DOHH2 (cell line): ENCODE data around the gene OR2J1.

ENCODE experiments used
- EZH2phosphoT487 ChIP-seq: fragments of 200-600 bp; sonication (generic); IDR thresholded peaks from 2 replicates; pipeline ENCODE4 v1.6.1; 2017; ENCODE audit warnings: borderline replicate concordance, mild to moderate bottlenecking, antibody characterized with exemption, low read length, moderate library complexity, mixed read lengths
- TF ChIP-seq, protein P1 (sequence below): fragments of 200-600 bp; sonication (generic); IDR thresholded peaks from one replicate; pipeline ENCODE4 v1.5.1; 2014; ENCODE audit warnings: antibody characterized with exemption, mild to moderate bottlenecking, low read depth, low read length; ENCODE audit not compliant: poor library complexity, severe bottlenecking

DNA sequence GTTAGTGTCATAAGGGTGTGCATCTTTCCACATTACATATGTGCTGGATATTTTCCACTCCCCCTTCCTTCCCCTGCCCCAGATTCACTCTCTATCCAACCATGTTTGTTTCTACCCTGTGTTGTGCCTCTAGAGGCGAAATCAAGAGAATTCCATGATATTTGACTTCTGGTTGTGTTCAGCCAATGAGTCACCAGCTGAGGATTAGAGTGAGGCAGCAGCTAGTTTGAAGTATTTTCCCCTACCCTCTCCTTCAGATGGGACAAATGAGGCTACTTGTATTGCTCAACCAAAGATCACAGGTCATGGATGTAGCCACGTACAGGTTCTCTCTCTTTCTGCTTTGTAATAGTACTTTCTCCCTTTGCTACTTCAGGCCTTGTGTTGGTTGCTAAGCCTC, 46.9 kb downstream of the OR2J1 start:
- TF ChIP-seq, protein P1, sequence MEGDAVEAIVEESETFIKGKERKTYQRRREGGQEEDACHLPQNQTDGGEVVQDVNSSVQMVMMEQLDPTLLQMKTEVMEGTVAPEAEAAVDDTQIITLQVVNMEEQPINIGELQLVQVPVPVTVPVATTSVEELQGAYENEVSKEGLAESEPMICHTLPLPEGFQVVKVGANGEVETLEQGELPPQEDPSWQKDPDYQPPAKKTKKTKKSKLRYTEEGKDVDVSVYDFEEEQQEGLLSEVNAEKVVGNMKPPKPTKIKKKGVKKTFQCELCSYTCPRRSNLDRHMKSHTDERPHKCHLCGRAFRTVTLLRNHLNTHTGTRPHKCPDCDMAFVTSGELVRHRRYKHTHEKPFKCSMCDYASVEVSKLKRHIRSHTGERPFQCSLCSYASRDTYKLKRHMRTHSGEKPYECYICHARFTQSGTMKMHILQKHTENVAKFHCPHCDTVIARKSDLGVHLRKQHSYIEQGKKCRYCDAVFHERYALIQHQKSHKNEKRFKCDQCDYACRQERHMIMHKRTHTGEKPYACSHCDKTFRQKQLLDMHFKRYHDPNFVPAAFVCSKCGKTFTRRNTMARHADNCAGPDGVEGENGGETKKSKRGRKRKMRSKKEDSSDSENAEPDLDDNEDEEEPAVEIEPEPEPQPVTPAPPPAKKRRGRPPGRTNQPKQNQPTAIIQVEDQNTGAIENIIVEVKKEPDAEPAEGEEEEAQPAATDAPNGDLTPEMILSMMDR = no peak
- no peak for TF ChIP-seq EZH2phosphoT487
